Lung (tissue), 12 donors: Measurements from ENCODE around the gene G6PD. TPM values are rescaled to one million over a fixed set of nuclear protein-coding genes. Genes with fewer than 3 reads are reported as not detected.

Source experiments
- ATAC-seq: fragments of 200-7000 bp; cut with Tn5 transposase; one replicate; pipeline ENCODE4 v1.9.1; 2020; ENCODE audit warnings: moderate number of reproducible peaks; ENCODE audit not compliant: insufficient read depth, low FRiP score
- DNase-seq, 3 donors: peaks; one replicate each; pipeline ENCODE4 v3.0.0-alpha.2; 2013 to 2017
- H3K27ac ChIP-seq, 2 donors: one replicate each; pipeline ENCODE4 v1.5.1; 2013; ENCODE audit warnings: mild to moderate bottlenecking in 2 of 2, moderate library complexity in 2 of 2, control low read depth in 1 of 2, inconsistent platforms in 1 of 2, low read depth in 1 of 2, low read length in 1 of 2
- H3K27me3 ChIP-seq, 3 donors: one replicate each; pipeline ENCODE4 v1.5.1; 2013; ENCODE audit warnings: low read length in 2 of 3; ENCODE audit not compliant: control insufficient read depth in 3 of 3, insufficient read depth in 3 of 3
- H3K36me3 ChIP-seq, 4 donors: one replicate each; pipeline ENCODE4 v1.5.1; 2013; ENCODE audit warnings: low read length in 4 of 4, mild to moderate bottlenecking in 1 of 4, moderate library complexity in 1 of 4; ENCODE audit not compliant: control insufficient read depth in 4 of 4, insufficient read depth in 4 of 4
- H3K4me1 ChIP-seq, 5 donors: one replicate each; pipeline ENCODE4 v1.5.1; 2013; ENCODE audit warnings: low read length in 5 of 5, mild to moderate bottlenecking in 2 of 5, moderate library complexity in 1 of 5; ENCODE audit not compliant: control insufficient read depth in 5 of 5, insufficient read depth in 5 of 5
- H3K4me3 ChIP-seq: one replicate; pipeline ENCODE4 v1.5.1; 2013; ENCODE audit warnings: mild to moderate bottlenecking, control low read depth, moderate library complexity
- H3K9ac ChIP-seq, 2 donors: one replicate each; pipeline ENCODE4 v1.5.1; 2013; ENCODE audit warnings: low read length in 2 of 2, control low read depth in 1 of 2; ENCODE audit not compliant: insufficient read depth in 1 of 2
- H3K9me3 ChIP-seq, 4 donors: one replicate each; pipeline ENCODE4 v1.5.1; 2013; ENCODE audit warnings: low read length in 3 of 4, mild to moderate bottlenecking in 1 of 4, moderate library complexity in 1 of 4; ENCODE audit not compliant: control insufficient read depth in 4 of 4, insufficient read depth in 3 of 4
- CTCF ChIP-seq: IDR thresholded peaks from 2 replicates; pipeline ENCODE4 v1.5.1; 2012; ENCODE audit warnings: mild to moderate bottlenecking; ENCODE audit errors: control extremely low read depth, extremely low read depth
- WGBS, 2 donors: extraction: QIAGEN DNeasy Blood & Tissue Kit; methylation state at CpG; one replicate each; pipeline ENCODE4 v1.1.7; 2013; 5-methylcytosine and 5-hydroxymethylcytosine counted together
- polyA plus RNA-seq, 2 donors: library from polyadenylated mRNA; stranded (reverse); fragments of 200-250 nt; gene quantifications; one replicate each; pipeline ENCODE4 v1.2.1, GENCODE V29; 2013
- total RNA-seq, 2 donors: library from RNA; depleted of rRNA in 1 of 2; stranded (reverse); fragments of >200 nt in 1 of 2; gene quantifications; one replicate each; pipeline ENCODE4 v1.2.1, GENCODE V29; 2014 to 2021
- donor health status: control.
- donor health status: control.
- donor health status: Bipolar disorder and iron deficiency.
- donor health status: healthy.
- donor health status: DM: yes; HTN: yes; CAD: no.

G6PD gene
- total and polyA plus RNA-seq, 4 donors, result 24.3 to 106 (median 65.5) TPM

GRCh38 chrX:154485150-154486051 lies 61.2 kb downstream of the G6PD start:
- ATAC-seq, result no peak
- H3K27me3 ChIP-seq, result no peaks in the 10 kb centered on the region
- H3K4me3 ChIP-seq, result peak overlapping the region; percentile 58
- peaks cover 0 to 9% (median 0%) of the 10 kb centered on the region in 5 donors for H3K4me1 ChIP-seq
- 60 to 63% methylated on average over 21 to 35 of the region's 35 CpGs for whole genome bisulfite sequencing, 2 donors
- H3K9ac ChIP-seq, result no peak overlapping the region
- H3K36me3 ChIP-seq, result peaks cover 0 to 7% (median under 1%) of the 10 kb centered on the region in 4 donors
- DNase-seq, result no peak
- H3K9me3 ChIP-seq, result peaks cover 0 to 3% (median 0%) of the 10 kb centered on the region in 4 donors
- TF ChIP-seq CTCF, result no peak
- peak overlapping the region; percentile 83 to 92 for H3K27ac ChIP-seq

DNA sequence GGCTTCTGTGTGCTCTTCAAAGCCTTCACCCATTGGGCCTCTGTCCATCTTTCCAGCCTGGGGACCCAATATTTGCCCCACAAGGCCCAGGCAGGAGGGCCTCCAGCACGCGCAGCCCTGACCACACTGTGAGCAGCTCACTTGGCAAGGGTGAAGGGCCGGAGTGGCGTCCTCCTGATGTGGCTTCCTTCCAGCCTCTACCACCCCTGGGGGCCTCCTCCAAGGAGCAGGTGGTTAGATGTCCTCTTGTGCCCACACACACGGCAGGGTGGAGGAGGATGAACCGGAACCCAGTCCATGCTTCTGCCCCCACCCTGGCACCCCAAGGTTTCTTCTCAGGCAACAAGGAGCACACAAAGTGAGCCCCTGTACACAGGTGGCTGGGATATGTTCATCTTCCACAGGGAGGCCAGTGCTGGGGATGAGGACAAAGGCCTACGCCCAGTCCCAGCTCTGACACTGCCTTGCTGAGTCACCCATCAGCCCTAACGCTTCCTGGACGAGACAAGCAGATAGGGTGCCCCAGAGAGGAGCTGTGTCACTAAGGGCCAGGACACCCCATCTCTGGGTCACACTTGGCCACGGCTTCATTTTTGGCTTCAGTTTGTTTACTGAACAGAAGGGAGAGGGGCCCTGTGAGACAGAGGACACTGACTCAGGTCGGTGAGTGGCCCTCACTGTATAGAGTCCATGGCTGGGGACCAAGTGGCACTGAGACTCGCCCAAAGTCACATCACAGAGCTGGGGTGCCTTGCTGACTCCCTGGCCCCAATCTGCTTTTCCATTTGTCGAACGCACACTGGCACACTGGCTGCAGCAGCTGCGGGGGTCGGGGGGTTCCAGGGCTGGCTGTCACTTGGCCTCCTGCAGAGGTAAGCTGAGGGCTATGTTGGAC lies 62.1 kb downstream of the G6PD start:
- Histone ChIP-seq H3K36me3 (peaks cover 0 to 7% (median under 1%) of the 10 kb centered on the region in 4 donors), H3K9me3 (peaks cover 0 to 2% (median 0%) of the 10 kb centered on the region in 4 donors), H3K4me3 (no peak overlapping the region), H3K4me1 (peaks cover 0 to 9% (median 0%) of the 10 kb centered on the region in 5 donors), H3K27ac (peak overlapping the region in 1 of 2 donors; percentile 35), H3K27me3 (no peaks in the 10 kb centered on the region), H3K9ac (no peak overlapping the region)
- DNase-seq, result no peak
- no peak for ATAC-seq
- no peak for TF ChIP-seq CTCF
- WGBS, 2 donors, result 84 to 94% methylated on average over 11 to 16 of the region's 16 CpGs

GRCh38 chrX:154483325-154483724 lies 63.3 kb downstream of the G6PD start:
- Histone ChIP-seq H3K4me3 (no peak overlapping the region), H3K36me3 (peaks cover 0 to 7% (median under 1%) of the 10 kb centered on the region in 4 donors), H3K27ac (no peak overlapping the region), H3K9ac (no peak overlapping the region), H3K4me1 (peaks cover 0 to 4% (median 0%) of the 10 kb centered on the region in 5 donors), H3K27me3 (no peaks in the 10 kb centered on the region), H3K9me3 (peaks cover 0 to 2% (median 0%) of the 10 kb centered on the region in 4 donors)
- ATAC-seq, result no peak
- DNase-seq, result no peak
- no peak for TF ChIP-seq CTCF
- 78 to 87% methylated on average over 7 of the region's 7 CpGs for WGBS, 2 donors
